Skin epidermis (tissue), 12 donors: ENCODE measurements around the gene TMEM229B.

ENCODE experiments used
- H3K27ac ChIP-seq, 21 experiments: fragments of 200-600 bp; sonication (generic) in 11 of 21; one replicate each; pipeline ENCODE4 v1.5.0; 2020; ENCODE audit warnings: mild to moderate bottlenecking in 3 of 21, inconsistent platforms in 2 of 21, moderate library complexity in 2 of 21
- H3K4me3 ChIP-seq, 7 experiments: fragments of 200-600 bp; sonication (generic) in 2 of 7; one replicate each; pipeline ENCODE4 v1.5.0; 2020; ENCODE audit warnings: inconsistent platforms in 2 of 7, mild to moderate bottlenecking in 2 of 7, moderate library complexity in 1 of 7

Gene TMEM229B

GRCh38 chr14:67516676-67517075 lies 28.2 kb upstream of the TMEM229B start:
- H3K4me3 ChIP-seq = no peak overlapping the region
- no peak overlapping the region for H3K27ac ChIP-seq

GRCh38 chr14:67515386-67516079 lies 27.0 kb upstream of the TMEM229B start:
- H3K27ac ChIP-seq = peak overlapping the region in 13 of 21 experiments; percentile 38 to 93 (median 77)
- H3K4me3 ChIP-seq = peak overlapping the region; percentile 68 to 97 (median 82)

GRCh38 chr14:67514650-67515385 lies 26.3 kb upstream of the TMEM229B start:
- H3K27ac ChIP-seq = peak overlapping the region in 20 of 21 experiments; percentile 38 to 93 (median 73)
- H3K4me3 ChIP-seq = peak overlapping the region; percentile 68 to 97 (median 82)

- Histone ChIP-seq H3K4me3 (peak overlapping the region; percentile 68 to 97 (median 82)), H3K27ac (peak overlapping the region in 17 of 21 experiments; percentile 3 to 93 (median 76))
Observed at GRCh38 chr14:67514203-67514607, 25.7 kb upstream of the TMEM229B start.

- Histone ChIP-seq H3K27ac (peak overlapping the region in 11 of 21 experiments; percentile 3 to 93 (median 77)), H3K4me3 (peak overlapping the region in 1 of 7 experiments; percentile 82)
Observed at GRCh38 chr14:67513631-67514108, 25.1 kb upstream of the TMEM229B start.

GRCh38 chr14:67512463-67513310 lies 24.2 kb upstream of the TMEM229B start:
- peak overlapping the region in 3 of 21 experiments; percentile 6 to 93 (median 42) for H3K27ac ChIP-seq
- no peak overlapping the region for H3K4me3 ChIP-seq

GRCh38 chr14:67510836-67511235 lies 22.3 kb upstream of the TMEM229B start:
- Histone ChIP-seq H3K4me3 (no peak overlapping the region), H3K27ac (peak overlapping the region in 1 of 21 experiments; percentile 3)

GRCh38 chr14:67510121-67510520 lies 21.6 kb upstream of the TMEM229B start:
- peak overlapping the region in 2 of 21 experiments; percentile 3 to 47 for H3K27ac ChIP-seq
- H3K4me3 ChIP-seq = no peak overlapping the region

- H3K27ac ChIP-seq = peak overlapping the region in 1 of 21 experiments; percentile 42
- no peak overlapping the region for H3K4me3 ChIP-seq
Observed at GRCh38 chr14:67508956-67509355, 20.4 kb upstream of the TMEM229B start.

GRCh38 chr14:67505254-67505653 lies 16.7 kb upstream of the TMEM229B start:
- Histone ChIP-seq H3K27ac (no peak overlapping the region), H3K4me3 (no peak overlapping the region)

- Histone ChIP-seq H3K4me3 (no peak overlapping the region), H3K27ac (no peak overlapping the region)
Observed at GRCh38 chr14:67503331-67503730, 14.8 kb upstream of the TMEM229B start.

- Histone ChIP-seq H3K27ac (no peak overlapping the region), H3K4me3 (no peak overlapping the region)
Observed at GRCh38 chr14:67502867-67503266, 14.3 kb upstream of the TMEM229B start.

- Histone ChIP-seq H3K27ac (no peak overlapping the region), H3K4me3 (no peak overlapping the region)
Observed at GRCh38 chr14:67501670-67502069, 13.1 kb upstream of the TMEM229B start.

- H3K27ac ChIP-seq = no peak overlapping the region
- no peak overlapping the region for H3K4me3 ChIP-seq
Observed at GRCh38 chr14:67500981-67501380, 12.5 kb upstream of the TMEM229B start.

GRCh38 chr14:67497716-67498115 lies 9.2 kb upstream of the TMEM229B start:
- Histone ChIP-seq H3K4me3 (no peak overlapping the region), H3K27ac (no peak overlapping the region)

GRCh38 chr14:67497216-67497615 lies 8.7 kb upstream of the TMEM229B start:
- no peak overlapping the region for H3K27ac ChIP-seq

GRCh38 chr14:67495827-67496226 lies 7.3 kb upstream of the TMEM229B start:
- no peak overlapping the region for H3K4me3 ChIP-seq
- no peak overlapping the region for H3K27ac ChIP-seq

More at GRCh38 chr14:67497216-67497615, 8.7 kb upstream of the TMEM229B start:
- H3K4me3 ChIP-seq = no peak overlapping the region

- Histone ChIP-seq H3K27ac (no peak overlapping the region), H3K4me3 (no peak overlapping the region)
Observed at GRCh38 chr14:67493092-67493717, 4.7 kb upstream of the TMEM229B start.

GRCh38 chr14:67492538-67492937 lies 4.0 kb upstream of the TMEM229B start:
- Histone ChIP-seq H3K27ac (no peak overlapping the region), H3K4me3 (no peak overlapping the region)
